ENCODE results near the gene DNAJC10.
"Not testable (repeated sequence)": the region's sequence is repeated elsewhere in the genome, so short reads cannot be mapped to it uniquely, and the experiment has no call there.

Gene DNAJC10

GRCh38 chr2:182745061-182745460, 29.0 kb downstream of the DNAJC10 start:
- Histone ChIP-seq H3K27ac (ENCODE audit: low read depth, low read length) (no peak overlapping the region), H3K36me3 (ENCODE audit: control insufficient read depth, insufficient read depth, low read length) (peaks cover 63% of the 10 kb centered on the region), H3K4me3 (ENCODE audit: low read depth, low read length) (no peak overlapping the region), H3K4me1 (ENCODE audit: control insufficient read depth, insufficient read depth, low read length) (no peaks in the 10 kb centered on the region), H3K27me3 (ENCODE audit: control insufficient read depth, insufficient read depth, low read length) (no peaks in the 10 kb centered on the region), H3K9ac (ENCODE audit: low read depth, low read length) (no peak overlapping the region), H3K9me3 (ENCODE audit: control insufficient read depth, insufficient read depth, low read length) (no peaks in the 10 kb centered on the region)

- not testable (repeated sequence) for H3K27ac ChIP-seq (ENCODE audit: low read depth, low read length); H3K9me3 ChIP-seq (ENCODE audit: control insufficient read depth, insufficient read depth, low read length); H3K27me3 ChIP-seq (ENCODE audit: control insufficient read depth, insufficient read depth, low read length); H3K4me1 ChIP-seq (ENCODE audit: control insufficient read depth, insufficient read depth, low read length); H3K9ac ChIP-seq (ENCODE audit: low read depth, low read length); H3K4me3 ChIP-seq (ENCODE audit: low read depth, low read length)
- peaks cover 62% of the 10 kb centered on the region for H3K36me3 ChIP-seq (ENCODE audit: control insufficient read depth, insufficient read depth, low read length)
Observed at GRCh38 chr2:182745894-182746293, 29.8 kb downstream of the DNAJC10 start.

GRCh38 chr2:182754231-182754630, 38.2 kb downstream of the DNAJC10 start:
- Histone ChIP-seq H3K4me3 (ENCODE audit: low read depth, low read length) (no peak overlapping the region), H3K9me3 (ENCODE audit: control insufficient read depth, insufficient read depth, low read length) (no peaks in the 10 kb centered on the region), H3K27me3 (ENCODE audit: control insufficient read depth, insufficient read depth, low read length) (no peaks in the 10 kb centered on the region), H3K9ac (ENCODE audit: low read depth, low read length) (no peak overlapping the region), H3K36me3 (ENCODE audit: control insufficient read depth, insufficient read depth, low read length) (peaks cover 88% of the 10 kb centered on the region), H3K4me1 (ENCODE audit: control insufficient read depth, insufficient read depth, low read length) (no peaks in the 10 kb centered on the region), H3K27ac (ENCODE audit: low read depth, low read length) (no peak overlapping the region)

- Histone ChIP-seq H3K4me3 (ENCODE audit: low read depth, low read length) (no peak overlapping the region), H3K27me3 (ENCODE audit: control insufficient read depth, insufficient read depth, low read length) (no peaks in the 10 kb centered on the region), H3K36me3 (ENCODE audit: control insufficient read depth, insufficient read depth, low read length) (peaks cover 93% of the 10 kb centered on the region), H3K9ac (ENCODE audit: low read depth, low read length) (no peak overlapping the region), H3K4me1 (ENCODE audit: control insufficient read depth, insufficient read depth, low read length) (no peaks in the 10 kb centered on the region), H3K9me3 (ENCODE audit: control insufficient read depth, insufficient read depth, low read length) (no peaks in the 10 kb centered on the region), H3K27ac (ENCODE audit: low read depth, low read length) (no peak overlapping the region)
Observed at GRCh38 chr2:182758379-182758778, 42.3 kb downstream of the DNAJC10 start.

GRCh38 chr2:182761903-182762302, 45.8 kb downstream of the DNAJC10 start:
- H3K36me3 ChIP-seq (ENCODE audit: control insufficient read depth, insufficient read depth, low read length), result peaks cover 95% of the 10 kb centered on the region
- H3K4me3 ChIP-seq (ENCODE audit: low read depth, low read length), result no peak overlapping the region
- no peaks in the 10 kb centered on the region for H3K27me3 ChIP-seq (ENCODE audit: control insufficient read depth, insufficient read depth, low read length)
- no peak overlapping the region for H3K27ac ChIP-seq (ENCODE audit: low read depth, low read length)
- no peaks in the 10 kb centered on the region for H3K9me3 ChIP-seq (ENCODE audit: control insufficient read depth, insufficient read depth, low read length)
- no peaks in the 10 kb centered on the region for H3K4me1 ChIP-seq (ENCODE audit: control insufficient read depth, insufficient read depth, low read length)
- H3K9ac ChIP-seq (ENCODE audit: low read depth, low read length), result no peak overlapping the region

GRCh38 chr2:182763311-182763912, 47.4 kb downstream of the DNAJC10 start:
- Histone ChIP-seq H3K36me3 (ENCODE audit: control insufficient read depth, insufficient read depth, low read length) (peaks cover 83% of the 10 kb centered on the region), H3K4me1 (ENCODE audit: control insufficient read depth, insufficient read depth, low read length) (no peaks in the 10 kb centered on the region), H3K27me3 (ENCODE audit: control insufficient read depth, insufficient read depth, low read length) (no peaks in the 10 kb centered on the region), H3K9me3 (ENCODE audit: control insufficient read depth, insufficient read depth, low read length) (no peaks in the 10 kb centered on the region), H3K4me3 (ENCODE audit: low read depth, low read length) (no peak overlapping the region), H3K27ac (ENCODE audit: low read depth, low read length) (no peak overlapping the region), H3K9ac (ENCODE audit: low read depth, low read length) (no peak overlapping the region)

- no peak overlapping the region for H3K9ac ChIP-seq (ENCODE audit: low read depth, low read length)
- no peaks in the 10 kb centered on the region for H3K4me1 ChIP-seq (ENCODE audit: control insufficient read depth, insufficient read depth, low read length)
- H3K4me3 ChIP-seq (ENCODE audit: low read depth, low read length), result no peak overlapping the region
- peaks cover 59% of the 10 kb centered on the region for H3K36me3 ChIP-seq (ENCODE audit: control insufficient read depth, insufficient read depth, low read length)
- no peaks in the 10 kb centered on the region for H3K27me3 ChIP-seq (ENCODE audit: control insufficient read depth, insufficient read depth, low read length)
- 0 out of 2 replicates have a peak, but pooled peaks cover 4% of the 10 kb centered on the region for H3K9me3 ChIP-seq (ENCODE audit: control insufficient read depth, insufficient read depth, low read length)
- no peak overlapping the region for H3K27ac ChIP-seq (ENCODE audit: low read depth, low read length)
Observed at GRCh38 chr2:182766626-182767025, 50.6 kb downstream of the DNAJC10 start.

- Histone ChIP-seq H3K9me3 (ENCODE audit: control insufficient read depth, insufficient read depth, low read length) (0 out of 2 replicates have a peak, but pooled peaks cover 4% of the 10 kb centered on the region), H3K27ac (ENCODE audit: low read depth, low read length) (no peak overlapping the region), H3K36me3 (ENCODE audit: control insufficient read depth, insufficient read depth, low read length) (peaks cover 49% of the 10 kb centered on the region), H3K27me3 (ENCODE audit: control insufficient read depth, insufficient read depth, low read length) (no peaks in the 10 kb centered on the region), H3K9ac (ENCODE audit: low read depth, low read length) (no peak overlapping the region), H3K4me1 (ENCODE audit: control insufficient read depth, insufficient read depth, low read length) (no peaks in the 10 kb centered on the region), H3K4me3 (ENCODE audit: low read depth, low read length) (no peak overlapping the region)
Observed at GRCh38 chr2:182767578-182767977, 51.5 kb downstream of the DNAJC10 start.

GRCh38 chr2:182768950-182769349, 52.9 kb downstream of the DNAJC10 start:
- peaks cover 37% of the 10 kb centered on the region for H3K36me3 ChIP-seq (ENCODE audit: control insufficient read depth, insufficient read depth, low read length)
- H3K27ac ChIP-seq (ENCODE audit: low read depth, low read length); H3K4me3 ChIP-seq (ENCODE audit: low read depth, low read length); H3K4me1 ChIP-seq (ENCODE audit: control insufficient read depth, insufficient read depth, low read length); H3K9ac ChIP-seq (ENCODE audit: low read depth, low read length); H3K9me3 ChIP-seq (ENCODE audit: control insufficient read depth, insufficient read depth, low read length); H3K27me3 ChIP-seq (ENCODE audit: control insufficient read depth, insufficient read depth, low read length): not testable (repeated sequence)

- Histone ChIP-seq H3K36me3 (ENCODE audit: control insufficient read depth, insufficient read depth, low read length) (peaks cover 51% of the 10 kb centered on the region), H3K9me3 (ENCODE audit: control insufficient read depth, insufficient read depth, low read length) (no peaks in the 10 kb centered on the region)
Observed at GRCh38 chr2:182779323-182779722, 63.3 kb downstream of the DNAJC10 start.

GRCh38 chr2:182781099-182781498, 65.0 kb downstream of the DNAJC10 start:
- H3K27ac ChIP-seq (ENCODE audit: low read depth, low read length); H3K9me3 ChIP-seq (ENCODE audit: control insufficient read depth, insufficient read depth, low read length); H3K4me3 ChIP-seq (ENCODE audit: low read depth, low read length); H3K4me1 ChIP-seq (ENCODE audit: control insufficient read depth, insufficient read depth, low read length); H3K9ac ChIP-seq (ENCODE audit: low read depth, low read length); H3K27me3 ChIP-seq (ENCODE audit: control insufficient read depth, insufficient read depth, low read length): not testable (repeated sequence)
- peaks cover 38% of the 10 kb centered on the region for H3K36me3 ChIP-seq (ENCODE audit: control insufficient read depth, insufficient read depth, low read length)

More at GRCh38 chr2:182779323-182779722, 63.3 kb downstream of the DNAJC10 start:
- Histone ChIP-seq H3K4me3 (ENCODE audit: low read depth, low read length) (no peak overlapping the region), H3K27me3 (ENCODE audit: control insufficient read depth, insufficient read depth, low read length) (no peaks in the 10 kb centered on the region), H3K4me1 (ENCODE audit: control insufficient read depth, insufficient read depth, low read length) (no peaks in the 10 kb centered on the region), H3K9ac (ENCODE audit: low read depth, low read length) (no peak overlapping the region), H3K27ac (ENCODE audit: low read depth, low read length) (no peak overlapping the region)

Data from HUES48 (cell line).